Colonic mucosa (tissue), 4 donors: ENCODE results near the gene CAVIN4. TPM values are rescaled to one million over a fixed set of nuclear protein-coding genes. Genes with fewer than 3 reads are reported as not detected.

ENCODE experiments used
- DNase-seq: peaks from one replicate; pipeline ENCODE4 v3.0.0-alpha.2; 2020
- H3K27ac ChIP-seq: fragments of 200-600 bp; one replicate; pipeline ENCODE4 v1.8.0; 2021
- H3K27me3 ChIP-seq: fragments of 200-600 bp; one replicate; pipeline ENCODE4 v1.8.0; 2021
- H3K36me3 ChIP-seq: fragments of 200-600 bp; one replicate; pipeline ENCODE4 v1.8.0; 2021
- H3K4me1 ChIP-seq: fragments of 200-600 bp; one replicate; pipeline ENCODE4 v1.8.0; 2021; ENCODE audit warnings: mild to moderate bottlenecking
- H3K4me3 ChIP-seq: fragments of 200-600 bp; one replicate; pipeline ENCODE4 v1.8.0; 2021
- H3K9ac ChIP-seq, 2 donors: one replicate each; pipeline ENCODE4 v1.7.0; 2013; ENCODE audit warnings: control low read depth in 2 of 2, low read depth in 2 of 2, low read length in 2 of 2
- H3K9me3 ChIP-seq: fragments of 200-600 bp; one replicate; pipeline ENCODE4 v1.8.0; 2021
- CTCF ChIP-seq: fragments of 200-600 bp; IDR thresholded peaks from one replicate; pipeline ENCODE4 v1.8.0; 2022; ENCODE audit warnings: antibody characterized with exemption, mild to moderate bottlenecking
- intact Hi-C: fragments of 100-400 bp; cut with DNase I; formaldehyde crosslinking; loops from one replicate; pipeline ENCODE4 v1.14.1; 2022
- total RNA-seq, 2 donors: library from RNA; stranded (reverse); fragmentation: NEBNext Ultra II Directional in 1 of 2; extraction: Animal tissue kit (Norgen Biotek cat#: 25700) in 1 of 2; gene quantifications; one replicate each; pipeline ENCODE4 v1.2.1, GENCODE V29; 2021
- donor health status: healthy.
- donor health status: DM: no; HTN: no; CAD: no.
- donor health status: DM: no; HTN: no; CAD: no.

The CAVIN4 gene
- under 1 TPM in 1 of 2 donors, not detected in 1; 0.17 TPM for total RNA-seq

DNA sequence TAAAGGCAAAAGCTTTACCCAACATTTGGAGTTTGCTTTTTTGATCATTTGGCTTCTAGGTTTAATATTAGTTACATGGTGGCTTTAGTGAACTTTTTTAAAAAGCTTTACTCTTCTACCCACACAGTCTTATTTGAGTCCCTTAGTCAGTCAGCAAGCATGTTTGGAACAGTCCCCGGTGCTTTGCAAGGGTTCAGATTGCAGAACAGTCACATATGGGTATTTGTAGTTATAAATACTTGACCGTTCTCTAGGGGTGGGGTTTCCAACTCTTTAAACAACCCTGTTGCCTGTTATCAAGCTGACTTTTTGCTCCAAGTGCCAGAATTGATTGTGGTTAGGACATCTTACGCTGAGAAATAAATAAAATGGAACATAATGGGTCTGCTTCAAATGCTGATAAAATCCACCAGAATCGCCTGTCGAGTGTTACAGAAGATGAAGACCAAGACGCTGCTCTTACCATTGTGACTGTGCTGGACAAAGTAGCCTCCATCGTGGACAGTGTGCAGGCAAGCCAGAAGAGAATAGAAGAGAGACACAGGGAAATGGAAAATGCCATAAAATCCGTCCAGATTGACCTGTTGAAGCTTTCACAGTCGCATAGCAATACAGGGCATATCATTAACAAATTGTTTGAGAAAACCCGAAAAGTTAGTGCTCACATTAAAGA, at the start of gene CAVIN4:
CAVIN4 (plus strand) TSS at position 304 of the 673 bp plus-strand sequence; CDS start at position 369, 65 bp downstream.
- Histone ChIP-seq H3K9ac (no peak within 1 kb of the TSS), H3K4me3 (no peak within 1 kb of the TSS), H3K9me3 (no peaks in the 10 kb centered on the region), H3K36me3 (no peaks in the 10 kb centered on the region), H3K4me1 (no peaks in the 10 kb centered on the region), H3K27me3 (no peaks in the 10 kb centered on the region), H3K27ac (no peak within 1 kb of the TSS)
- TF ChIP-seq CTCF: no peak
- DNase-seq: no peak
- intact Hi-C loops: no loop called here

DNA sequence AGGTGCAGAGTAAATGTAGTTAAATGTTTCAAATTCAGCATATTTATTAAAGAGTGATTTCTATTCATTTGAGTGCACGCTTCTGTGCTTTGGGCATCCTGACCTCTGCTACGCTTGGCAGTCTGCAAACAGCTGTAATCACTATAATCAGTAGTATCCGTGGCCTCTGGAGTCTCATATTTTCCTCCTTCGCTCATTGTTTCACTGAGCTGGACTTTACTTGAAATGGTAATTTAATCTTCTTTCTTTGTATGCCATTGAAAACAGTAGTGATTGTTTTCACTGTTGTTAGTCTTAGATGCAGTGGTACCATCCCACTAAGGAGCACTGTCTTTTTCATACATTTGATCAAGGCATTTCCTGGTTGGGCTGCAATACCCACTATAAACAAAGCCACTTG, 43.5 kb upstream of the CAVIN4 start:
- Histone ChIP-seq H3K27me3 (no peaks in the 10 kb centered on the region), H3K4me1 (no peaks in the 10 kb centered on the region), H3K9me3 (no peaks in the 10 kb centered on the region), H3K27ac (no peak overlapping the region), H3K36me3 (no peaks in the 10 kb centered on the region), H3K9ac (no peak overlapping the region), H3K4me3 (no peak overlapping the region)
- intact Hi-C loops: no loop called here
- DNase-seq: no peak
- TF ChIP-seq CTCF: no peak

- intact Hi-C loops: no loop called here
- Histone ChIP-seq H3K36me3 (no peaks in the 10 kb centered on the region), H3K9me3 (no peaks in the 10 kb centered on the region), H3K27me3 (no peaks in the 10 kb centered on the region), H3K4me3 (no peak overlapping the region), H3K27ac (no peak overlapping the region), H3K9ac (no peak overlapping the region), H3K4me1 (no peaks in the 10 kb centered on the region)
- no peak for DNase-seq
- TF ChIP-seq CTCF: no peak
Measured at GRCh38 chr9:100540327-100540726, 37.6 kb upstream of the CAVIN4 start.

GRCh38 chr9:100549048-100549447, 28.8 kb upstream of the CAVIN4 start:
- Histone ChIP-seq H3K9ac (no peak overlapping the region), H3K4me3 (no peak overlapping the region), H3K36me3 (no peaks in the 10 kb centered on the region), H3K9me3 (no peaks in the 10 kb centered on the region), H3K27ac (no peak overlapping the region), H3K4me1 (no peaks in the 10 kb centered on the region), H3K27me3 (no peaks in the 10 kb centered on the region)
- intact Hi-C loops: no loop called here
- no peak for TF ChIP-seq CTCF
- no peak for DNase-seq

DNA sequence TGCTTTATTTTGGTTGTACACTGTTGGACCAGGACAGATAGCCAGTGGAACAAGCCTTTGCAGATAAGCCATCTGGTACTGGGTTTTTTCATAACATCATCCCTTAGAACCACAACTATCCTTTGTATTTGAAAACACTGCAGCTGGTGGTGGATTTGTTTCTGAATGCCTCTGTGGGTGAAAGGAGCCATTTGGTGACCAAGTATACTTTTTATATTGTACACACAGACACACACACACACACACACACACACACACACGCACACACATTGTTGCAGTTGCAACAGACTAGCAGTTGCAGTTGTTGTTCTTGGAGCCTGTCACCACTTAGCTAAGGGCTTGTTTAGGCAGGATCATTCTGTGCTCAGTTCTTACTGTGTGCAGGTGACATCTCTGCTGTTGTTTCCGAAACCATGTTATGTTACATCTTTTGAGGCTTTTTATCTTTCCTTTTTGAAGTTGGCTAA, 22.9 kb upstream of the CAVIN4 start:
- Histone ChIP-seq H3K4me3 (no peak overlapping the region), H3K4me1 (no peaks in the 10 kb centered on the region), H3K9ac (no peak overlapping the region), H3K36me3 (no peaks in the 10 kb centered on the region), H3K27ac (no peak overlapping the region), H3K9me3 (no peaks in the 10 kb centered on the region), H3K27me3 (no peaks in the 10 kb centered on the region)
- no peak for TF ChIP-seq CTCF
- intact Hi-C loops: no loop called here
- no peak for DNase-seq
